ENCODE data around the gene QRFPR. TPM values are rescaled to one million over a fixed set of nuclear protein-coding genes. Genes with fewer than 3 reads are reported as not detected.

The QRFPR gene
- total RNA-seq, 4 donors from 2014 or later, result 0.31 TPM; not detected in 3

GRCh38 chr4:121307445-121308327 lies 73.1 kb downstream of the QRFPR start:
- Histone ChIP-seq H3K36me3 (no peaks in the 10 kb centered on the region), H3K27me3 (no peaks in the 10 kb centered on the region), H3K4me1 (no peaks in the 10 kb centered on the region), H3K4me3 (no peak overlapping the region), H3K27ac (no peak overlapping the region), H3K9me3 (no peaks in the 10 kb centered on the region)
- TF ChIP-seq EP300 (IDR thresholded peaks at IDR 0.05) (no peak), CTCF (IDR thresholded peaks at IDR 0.05) (peak in 1 of 4 experiments; percentile 8)
- WGBS, 2 donors (ENCODE audit: low coverage in 1 of 2), result 27% methylated on average over 5 of the region's 5 CpGs
- ATAC-seq, result no peak

GRCh38 chr4:121306931-121307330 lies 73.9 kb downstream of the QRFPR start:
- WGBS, 2 donors (ENCODE audit: low coverage in 1 of 2), result 89 to 100% methylated on average over 1 of the region's 1 CpG
- TF ChIP-seq EP300 (IDR thresholded peaks at IDR 0.05) (no peak), CTCF (IDR thresholded peaks at IDR 0.05) (no peak), POLR2A (IDR thresholded peaks at IDR 0.05) (no peak), POLR2AphosphoS5 (IDR thresholded peaks at IDR 0.05) (no peak)
- H3K4me3 ChIP-seq, result no peak overlapping the region
- no peak overlapping the region for H3K27ac ChIP-seq
- no peaks in the 10 kb centered on the region for H3K9me3 ChIP-seq
- no peaks in the 10 kb centered on the region for H3K27me3 ChIP-seq
- ATAC-seq, result no peak
- H3K4me1 ChIP-seq, result no peaks in the 10 kb centered on the region
- H3K36me3 ChIP-seq, result no peaks in the 10 kb centered on the region

DNA sequence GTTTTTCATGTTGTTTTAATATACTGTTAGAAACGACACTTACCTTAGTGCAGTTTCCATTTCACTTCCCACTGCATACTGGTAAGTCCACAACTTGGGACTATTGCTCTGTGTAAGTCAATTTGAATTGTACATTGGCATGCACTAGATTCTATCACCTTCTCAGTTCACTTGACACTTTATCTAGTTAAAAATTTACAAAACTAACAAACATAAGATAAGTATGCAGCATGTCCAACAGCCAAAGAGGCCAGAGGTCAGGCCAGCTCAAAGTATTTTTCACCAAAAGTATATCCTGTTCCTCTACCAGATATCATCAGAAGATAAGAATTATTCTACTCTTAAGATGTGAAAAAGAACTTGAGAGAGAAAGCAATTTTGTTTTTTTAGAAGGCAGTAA lies 75.9 kb downstream of the QRFPR start:
- Histone ChIP-seq H3K36me3 (no peaks in the 10 kb centered on the region), H3K27me3 (no peaks in the 10 kb centered on the region), H3K4me3 (no peak overlapping the region), H3K27ac (no peak overlapping the region), H3K9me3 (no peaks in the 10 kb centered on the region), H3K4me1 (no peaks in the 10 kb centered on the region)
- ATAC-seq, result no peak
- TF ChIP-seq EP300 (IDR thresholded peaks at IDR 0.05) (no peak), POLR2AphosphoS5 (IDR thresholded peaks at IDR 0.05) (no peak), POLR2A (IDR thresholded peaks at IDR 0.05) (no peak), CTCF (IDR thresholded peaks at IDR 0.05) (no peak)
- WGBS, 2 donors (ENCODE audit: low coverage in 1 of 2), result 76 to 77% methylated on average over 1 of the region's 1 CpG

DNA sequence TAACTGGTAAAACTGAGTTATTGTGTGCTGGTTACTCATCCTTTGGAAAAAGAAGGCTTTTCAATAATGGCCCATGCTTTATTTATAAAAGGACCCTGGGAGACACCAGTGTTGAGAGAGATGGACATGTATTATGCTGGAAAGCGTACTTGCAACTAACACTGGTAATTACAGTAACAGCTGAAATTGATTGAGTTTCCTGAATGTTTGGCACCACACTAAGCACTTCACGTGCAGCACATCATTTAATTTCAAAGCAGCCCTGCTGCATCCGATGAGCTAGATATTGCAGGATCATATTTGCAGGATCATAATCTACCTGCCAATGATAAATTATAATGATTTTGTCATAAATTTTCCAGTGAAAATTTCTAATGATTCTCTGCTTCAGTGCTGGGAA lies 81.5 kb downstream of the QRFPR start:
- Histone ChIP-seq H3K4me1 (no peaks in the 10 kb centered on the region), H3K27me3 (no peaks in the 10 kb centered on the region), H3K9me3 (no peaks in the 10 kb centered on the region), H3K4me3 (no peak overlapping the region), H3K36me3 (no peaks in the 10 kb centered on the region), H3K27ac (no peak overlapping the region)
- 31 to 39% methylated on average over 3 of the region's 3 CpGs for WGBS, 2 donors (ENCODE audit: low coverage in 1 of 2)
- no peak for TF ChIP-seq EP300 (IDR thresholded peaks at IDR 0.05)
- TF ChIP-seq POLR2A (IDR thresholded peaks at IDR 0.05), result no peak
- no peak for TF ChIP-seq CTCF (IDR thresholded peaks at IDR 0.05)
- TF ChIP-seq POLR2AphosphoS5 (IDR thresholded peaks at IDR 0.05), result no peak
- ATAC-seq, result no peak

DNA sequence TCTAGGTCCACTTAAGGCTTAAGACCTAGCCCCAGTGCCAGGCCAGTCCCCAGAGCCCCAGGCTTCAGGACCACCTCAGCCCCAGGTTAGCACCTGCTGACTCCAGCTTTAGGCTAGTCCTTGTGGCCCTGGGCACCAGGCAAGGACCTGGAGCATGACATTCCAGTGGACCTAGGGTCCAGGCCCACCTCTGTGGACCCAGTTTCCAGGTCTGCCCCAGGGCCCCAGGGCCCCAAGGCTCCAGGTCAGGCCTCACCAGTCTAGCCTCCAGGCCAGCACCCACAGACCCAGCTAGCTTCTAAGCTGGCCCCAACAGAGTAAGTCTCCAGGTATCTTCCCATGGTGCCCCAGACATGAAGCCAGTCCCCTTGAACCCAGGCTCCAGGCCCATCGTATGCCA lies 97.5 kb downstream of the QRFPR start:
- ATAC-seq, result peak; percentile 22
- Histone ChIP-seq H3K4me1 (no peaks in the 10 kb centered on the region), H3K36me3 (no peaks in the 10 kb centered on the region), H3K9me3 (peaks cover 0 to 17% (median 0%) of the 10 kb centered on the region in 3 donors), H3K4me3 (no peak overlapping the region), H3K27ac (no peak overlapping the region), H3K27me3 (peaks cover 16% of the 10 kb centered on the region)
- no peak for TF ChIP-seq EP300 (IDR thresholded peaks at IDR 0.05)
- TF ChIP-seq POLR2AphosphoS5 (IDR thresholded peaks at IDR 0.05), result no peak
- no peak for TF ChIP-seq POLR2A (IDR thresholded peaks at IDR 0.05)
- no peak for TF ChIP-seq CTCF (IDR thresholded peaks at IDR 0.05)
- WGBS, 2 donors (ENCODE audit: low coverage in 1 of 2), result no CpG with 5 or more reads among the region's 1 CpG

All from gastroesophageal sphincter (tissue), 4 donors.